Stomach (tissue), 4 donors: ENCODE measurements around the gene WBP1.

Source experiments
- EP300 ChIP-seq: sonication (generic); formaldehyde crosslinking; IDR thresholded peaks from one replicate; pipeline ENCODE4 v1.6.1; 2017; ENCODE audit warnings: antibody characterized with exemption
- POLR2A ChIP-seq, 4 donors: fragments of 450-650 bp; IDR thresholded peaks; one replicate each; pipeline ENCODE4 v1.6.1; 2016; ENCODE audit warnings: antibody characterized with exemption in 4 of 4, control low read depth in 2 of 4, mild to moderate bottlenecking in 1 of 4, moderate library complexity in 1 of 4
- POLR2AphosphoS5 ChIP-seq, 3 donors: sonication (generic); formaldehyde crosslinking; IDR thresholded peaks; one replicate each; pipeline ENCODE4 v1.6.1; 2016; ENCODE audit warnings: antibody characterized with exemption in 3 of 3
- TF ChIP-seq, protein P1 (sequence below), 7 experiments: fragments of 450-650 bp in 4 of 7; fragments of 200-600 bp in 3 of 7; sonication (generic) in 3 of 7; IDR thresholded peaks; one replicate each; pipeline ENCODE4 v1.5.1; 2016 to 2019; ENCODE audit warnings: antibody characterized with exemption in 7 of 7, control low read depth in 2 of 7, mild to moderate bottlenecking in 1 of 7

DNA sequence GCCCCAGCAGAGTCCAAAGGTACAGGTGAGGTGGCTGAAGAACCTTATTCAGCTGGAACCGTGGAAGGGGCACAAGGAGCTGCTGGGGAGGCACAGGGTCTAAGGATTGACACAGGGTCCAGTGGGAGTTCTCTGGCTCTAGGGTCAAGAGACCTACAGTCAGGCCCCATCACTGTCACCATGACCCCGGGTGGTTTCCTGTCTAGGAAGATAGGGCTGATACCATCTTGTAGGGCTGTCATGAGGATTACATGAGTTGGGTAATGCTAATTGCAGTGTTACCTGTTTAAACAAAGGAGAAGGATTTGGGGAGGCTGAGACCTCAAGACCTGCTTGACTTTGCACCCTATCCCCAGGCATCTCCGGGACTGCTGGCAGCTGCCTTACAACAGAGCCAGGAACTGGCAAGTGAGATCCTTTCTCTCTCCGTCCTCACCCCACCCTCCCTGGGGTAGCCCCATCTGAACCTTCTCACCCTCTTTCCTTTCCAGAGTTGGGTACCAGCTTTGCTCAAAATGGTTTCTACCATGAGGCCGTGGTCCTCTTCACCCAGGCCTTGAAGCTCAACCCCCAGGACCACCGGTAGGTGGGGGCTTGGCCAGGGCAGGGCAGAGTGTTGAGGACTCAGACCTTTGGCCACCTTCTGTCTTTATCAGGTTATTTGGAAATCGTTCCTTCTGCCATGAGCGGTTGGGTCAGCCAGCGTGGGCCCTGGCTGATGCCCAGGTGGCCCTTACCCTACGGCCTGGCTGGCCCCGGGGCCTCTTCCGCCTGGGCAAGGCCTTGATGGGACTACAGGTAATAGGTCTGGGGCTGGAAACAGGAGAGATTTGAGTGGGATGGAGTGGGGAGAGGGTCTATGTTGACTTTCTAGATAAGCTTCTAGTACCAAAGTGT is 33.7 kb downstream of the WBP1 start:
- TF ChIP-seq, protein P1, sequence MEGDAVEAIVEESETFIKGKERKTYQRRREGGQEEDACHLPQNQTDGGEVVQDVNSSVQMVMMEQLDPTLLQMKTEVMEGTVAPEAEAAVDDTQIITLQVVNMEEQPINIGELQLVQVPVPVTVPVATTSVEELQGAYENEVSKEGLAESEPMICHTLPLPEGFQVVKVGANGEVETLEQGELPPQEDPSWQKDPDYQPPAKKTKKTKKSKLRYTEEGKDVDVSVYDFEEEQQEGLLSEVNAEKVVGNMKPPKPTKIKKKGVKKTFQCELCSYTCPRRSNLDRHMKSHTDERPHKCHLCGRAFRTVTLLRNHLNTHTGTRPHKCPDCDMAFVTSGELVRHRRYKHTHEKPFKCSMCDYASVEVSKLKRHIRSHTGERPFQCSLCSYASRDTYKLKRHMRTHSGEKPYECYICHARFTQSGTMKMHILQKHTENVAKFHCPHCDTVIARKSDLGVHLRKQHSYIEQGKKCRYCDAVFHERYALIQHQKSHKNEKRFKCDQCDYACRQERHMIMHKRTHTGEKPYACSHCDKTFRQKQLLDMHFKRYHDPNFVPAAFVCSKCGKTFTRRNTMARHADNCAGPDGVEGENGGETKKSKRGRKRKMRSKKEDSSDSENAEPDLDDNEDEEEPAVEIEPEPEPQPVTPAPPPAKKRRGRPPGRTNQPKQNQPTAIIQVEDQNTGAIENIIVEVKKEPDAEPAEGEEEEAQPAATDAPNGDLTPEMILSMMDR (IDR thresholded peaks at IDR 0.05) = no peak
- no peak for TF ChIP-seq EP300
- TF ChIP-seq POLR2AphosphoS5 (IDR thresholded peaks at IDR 0.05) = no peak
- TF ChIP-seq POLR2A (IDR thresholded peaks at IDR 0.05) = no peak
